ACHN (cell line): Measurements from ENCODE around the gene HIRIP3.

ENCODE experiments used
- DNase-seq: peaks from one replicate; pipeline ENCODE4 v3.0.0-alpha.2; 2015
- in situ Hi-C: cut with HindIII; loops from 2 replicates; pipeline ENCODE4 v1.10.0; 2017; ENCODE audit warnings: low sequenced_read_pairs, low pct_ligation_motif_present, low pct_unique_long_range_greater_than_20kb

The HIRIP3 gene

GRCh38 chr16:29988346-29989075, 6.9 kb downstream of the HIRIP3 start:
- no peak for DNase-seq
- in situ Hi-C loops: no loop called here

GRCh38 chr16:29987371-29988085, 7.9 kb downstream of the HIRIP3 start:
- DNase-seq: no peak
- in situ Hi-C loops: no loop called here

- in situ Hi-C loops: no loop called here
- DNase-seq: no peak
These were observed 8.5 kb downstream of the HIRIP3 start for GRCh38 chr16:29986931-29987330.

DNA sequence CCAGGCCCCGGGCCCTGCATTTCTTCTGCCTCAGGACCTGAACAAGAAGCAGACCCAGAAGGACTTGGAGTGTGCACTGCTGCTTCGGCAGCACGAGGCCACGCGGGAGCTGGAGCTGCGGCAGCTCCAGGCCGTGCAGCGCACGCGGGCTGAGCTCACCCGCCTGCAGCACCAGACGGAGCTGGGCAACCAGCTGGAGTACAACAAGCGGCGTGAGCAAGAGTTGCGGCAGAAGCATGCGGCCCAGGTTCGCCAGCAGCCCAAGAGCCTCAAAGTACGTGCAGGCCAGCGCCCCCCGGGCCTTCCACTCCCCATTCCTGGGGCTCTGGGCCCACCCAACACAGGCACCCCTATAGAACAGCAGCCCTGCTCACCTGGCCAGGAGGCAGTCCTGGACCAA, 9.2 kb downstream of the HIRIP3 start:
- no peak for DNase-seq
- in situ Hi-C loops: no loop called here

DNA sequence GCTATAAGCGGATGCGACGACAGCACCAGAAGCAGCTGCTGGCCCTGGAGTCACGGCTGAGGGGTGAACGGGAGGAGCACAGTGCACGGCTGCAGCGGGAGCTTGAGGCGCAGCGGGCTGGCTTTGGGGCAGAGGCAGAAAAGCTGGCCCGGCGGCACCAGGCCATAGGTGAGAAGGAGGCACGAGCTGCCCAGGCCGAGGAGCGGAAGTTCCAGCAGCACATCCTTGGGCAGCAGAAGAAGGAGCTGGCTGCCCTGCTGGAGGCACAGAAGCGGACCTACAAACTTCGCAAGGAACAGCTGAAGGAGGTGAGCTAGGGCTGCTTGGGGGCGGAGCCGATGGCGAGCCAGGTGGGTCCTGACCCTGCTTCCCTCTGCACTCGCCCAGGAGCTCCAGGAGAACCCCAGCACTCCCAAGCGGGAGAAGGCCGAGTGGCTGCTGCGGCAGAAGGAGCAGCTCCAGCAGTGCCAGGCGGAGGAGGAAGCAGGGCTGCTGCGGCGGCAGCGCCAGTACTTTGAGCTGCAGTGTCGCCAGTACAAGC, 10.1 kb downstream of the HIRIP3 start:
- in situ Hi-C loops: no loop called here
- DNase-seq: no peak

DNA sequence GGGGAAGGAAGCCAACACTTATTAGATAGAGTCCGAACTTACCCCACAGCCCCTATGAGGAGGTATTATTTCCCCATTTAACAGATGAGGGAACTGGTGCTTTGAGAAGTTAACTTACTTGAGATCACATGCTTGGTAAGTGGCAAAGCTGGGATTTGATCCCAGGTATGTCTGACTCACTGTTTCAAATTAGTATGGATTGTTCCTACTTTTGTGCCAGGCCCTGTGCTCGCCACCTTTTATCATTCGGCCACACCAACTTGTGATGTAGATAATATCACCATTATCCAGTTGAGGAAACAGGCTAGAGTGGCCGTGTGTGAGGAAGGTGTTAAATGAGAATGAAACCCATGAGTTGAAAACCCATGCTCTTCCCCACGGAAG, 10.7 kb downstream of the HIRIP3 start:
- in situ Hi-C loops: no loop called here
- no peak for DNase-seq

DNA sequence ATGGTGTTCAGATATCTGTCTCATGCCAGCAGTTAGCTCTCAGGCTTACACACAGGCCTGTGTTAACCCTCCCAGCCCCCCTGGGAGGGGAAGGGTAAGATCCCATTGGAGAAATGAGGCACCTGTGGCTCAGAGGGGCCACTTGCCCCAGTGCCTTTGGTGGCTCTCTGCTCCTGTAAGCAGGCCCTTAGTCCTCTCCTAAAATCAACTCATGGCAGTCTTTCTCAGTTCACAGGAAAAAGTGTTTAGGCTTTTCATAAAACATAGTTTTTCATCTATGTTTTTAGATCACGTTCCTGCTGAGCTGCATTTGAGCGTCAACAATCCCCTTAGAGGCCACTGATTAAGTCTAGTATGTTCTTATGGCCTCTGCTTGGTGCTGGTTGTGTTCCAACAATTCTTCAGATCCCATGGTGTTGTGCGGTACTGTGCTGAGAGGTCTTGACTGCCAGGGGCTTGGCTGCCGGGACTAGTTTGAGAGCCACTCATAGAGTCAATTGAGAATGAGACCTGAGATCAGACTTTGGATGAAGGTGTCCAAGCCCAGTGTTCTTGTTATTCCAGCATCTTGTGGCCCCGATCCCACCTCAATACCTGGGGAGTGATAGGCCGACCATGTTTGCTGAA, 11.2 kb downstream of the HIRIP3 start:
- in situ Hi-C loops: no loop called here
- DNase-seq: no peak

DNA sequence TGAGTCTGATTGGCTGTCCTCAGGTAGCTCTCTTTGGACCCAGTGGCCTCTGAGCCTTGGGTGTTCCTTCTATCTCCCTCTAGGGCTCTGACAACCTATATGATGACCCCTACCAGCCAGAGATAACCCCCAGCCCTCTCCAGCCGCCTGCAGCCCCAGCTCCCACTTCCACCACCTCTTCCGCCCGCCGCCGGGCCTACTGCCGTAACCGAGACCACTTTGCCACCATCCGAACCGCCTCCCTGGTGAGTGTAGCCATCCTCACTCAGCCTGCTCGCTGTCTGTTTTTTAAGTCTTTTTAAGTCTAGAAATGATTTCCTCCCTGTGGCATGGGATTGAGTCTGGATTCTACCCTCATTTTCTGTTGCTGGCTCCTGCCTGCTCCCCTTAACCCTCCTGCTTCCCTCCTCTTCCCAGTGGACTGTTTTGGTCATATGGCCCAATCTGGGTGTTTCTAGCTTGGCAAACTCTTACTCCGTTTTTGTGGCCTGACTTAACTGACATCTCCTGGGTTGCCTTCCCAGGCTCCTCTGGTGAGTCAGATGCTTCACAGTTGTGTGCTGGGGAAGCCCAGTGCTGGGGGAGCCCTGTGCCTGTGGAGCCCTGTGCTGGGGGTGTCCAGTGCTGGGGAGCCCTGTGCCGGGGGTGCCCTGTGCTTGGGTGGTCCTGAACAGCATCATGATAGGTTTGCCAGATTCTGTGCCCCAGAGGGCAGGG, 11.8 kb downstream of the HIRIP3 start:
- in situ Hi-C loops: no loop called here

DNA sequence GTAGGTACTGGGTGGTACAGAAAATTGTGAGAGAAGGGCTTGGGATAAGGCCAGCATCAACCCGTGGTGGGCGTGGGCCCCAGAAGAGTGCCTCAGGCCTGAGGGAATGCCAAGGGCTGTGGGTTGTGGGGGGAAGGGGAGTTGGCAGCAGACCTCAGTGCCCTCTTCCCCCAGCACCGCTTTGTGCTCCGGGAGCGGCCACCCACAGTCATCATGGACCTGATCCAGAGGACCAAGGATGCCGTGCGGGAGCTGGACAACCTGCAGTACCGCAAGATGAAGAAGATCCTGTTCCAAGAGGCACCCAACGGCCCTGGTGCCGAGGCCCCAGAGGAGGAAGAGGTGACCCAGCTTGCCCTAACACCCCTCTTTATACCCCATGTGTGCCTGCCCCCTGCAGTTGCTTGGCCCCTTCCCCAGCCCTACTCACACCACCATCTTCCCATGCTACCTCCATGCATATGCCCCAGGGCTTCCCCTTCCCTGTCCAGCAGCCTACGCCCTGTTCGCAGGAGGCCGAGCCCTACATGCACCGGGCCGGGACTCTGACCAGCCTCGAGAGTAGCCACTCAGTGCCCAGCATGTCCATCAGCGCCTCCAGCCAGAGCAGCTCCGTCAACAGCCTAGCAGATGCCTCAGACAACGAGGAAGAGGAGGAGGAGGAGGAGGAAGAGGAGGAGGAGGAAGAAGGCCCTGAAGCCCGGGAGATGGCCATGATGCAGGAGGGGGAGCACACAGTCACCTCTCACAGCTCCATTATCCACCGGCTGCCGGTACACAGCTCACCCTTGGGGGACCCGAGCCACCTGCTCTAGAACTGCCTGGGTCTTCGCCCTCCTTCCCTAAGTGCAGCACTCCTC, 12.6 kb downstream of the HIRIP3 start:
- in situ Hi-C loops: no loop called here
- DNase-seq: no peak

More for the DNA sequence above, 11.8 kb downstream of the HIRIP3 start:
- no peak for DNase-seq

GRCh38 chr16:29978564-29979270, 16.7 kb downstream of the HIRIP3 start:
- no peak for DNase-seq
- in situ Hi-C loops: no loop called here

- DNase-seq: no peak
- in situ Hi-C loops: no loop called here
These were observed 17.3 kb downstream of the HIRIP3 start for GRCh38 chr16:29978081-29978480.

- no peak for DNase-seq
- in situ Hi-C loops: no loop called here
These were observed 18.2 kb downstream of the HIRIP3 start for GRCh38 chr16:29977063-29977825.

- in situ Hi-C loops: no loop called here
- DNase-seq: no peak
These were observed 19.5 kb downstream of the HIRIP3 start for GRCh38 chr16:29975811-29976511.

- in situ Hi-C loops: no loop called here
These were observed 20.3 kb downstream of the HIRIP3 start for GRCh38 chr16:29975134-29975538.

GRCh38 chr16:29974291-29975133, 20.9 kb downstream of the HIRIP3 start:
- no peak for DNase-seq
- in situ Hi-C loops: no loop called here

More at GRCh38 chr16:29975134-29975538, 20.3 kb downstream of the HIRIP3 start:
- DNase-seq: no peak
